Keratinocyte (primary cell): ENCODE results near the gene COL9A2. TPM values are rescaled to one million over a fixed set of nuclear protein-coding genes. Genes with fewer than 3 reads are reported as not detected.

ENCODE experiments used
- DNase-seq: peaks from one replicate; pipeline ENCODE4 v3.0.0-alpha.2; 2011; ENCODE audit warnings: low read depth, missing footprints, low spot score
- FAIRE-seq: peaks from 2 replicates; lab custom pipeline; 2011; peaks lifted over from hg19 to GRCh38; lab: Jason Lieb, UNC
- H2AFZ ChIP-seq: 2 replicates; pipeline ENCODE4 v1.6.0; 2012; ENCODE audit warnings: low read length, control low read depth, inconsistent platforms; ENCODE audit not compliant: control insufficient read depth
- H3K27ac ChIP-seq: 2 replicates; pipeline ENCODE4 v1.5.1; 2011; ENCODE audit warnings: low read length; ENCODE audit not compliant: control insufficient read depth, insufficient read depth
- H3K27me3 ChIP-seq: 3 replicates; pipeline ENCODE4 v1.6.0; 2011; ENCODE audit warnings: low read length; ENCODE audit not compliant: control insufficient read depth, insufficient read depth; ENCODE audit errors: extremely low read depth
- H3K36me3 ChIP-seq, 2 experiments: 2 replicates in 1 of 2; 3 replicates in 1 of 2; pipeline ENCODE4 v1.5.1; 2011; ENCODE audit warnings: low read length in 2 of 2, mild to moderate bottlenecking in 1 of 2; ENCODE audit not compliant: control insufficient read depth in 2 of 2, insufficient read depth in 2 of 2; ENCODE audit errors: extremely low read depth in 1 of 2
- H3K4me1 ChIP-seq: 3 replicates; pipeline ENCODE4 v1.5.1; 2011; ENCODE audit warnings: low read length; ENCODE audit not compliant: control insufficient read depth, insufficient read depth; ENCODE audit errors: extremely low read depth
- H3K4me2 ChIP-seq: 3 replicates; pipeline ENCODE4 v1.6.0; 2011; ENCODE audit warnings: low read depth, low read length; ENCODE audit not compliant: control insufficient read depth, insufficient read depth; ENCODE audit errors: extremely low read depth
- H3K4me3 ChIP-seq, 3 experiments: fragments of 200-600 bp in 1 of 3; sonication (generic) in 1 of 3; 2 replicates in 2 of 3; 3 replicates in 1 of 3; pipeline ENCODE4 v1.5.1; 2011 to 2016; ENCODE audit warnings: low read length in 3 of 3, mild to moderate bottlenecking in 3 of 3, control low read depth in 2 of 3, inconsistent platforms in 1 of 3, low read depth in 1 of 3, mixed read lengths in 1 of 3, mixed run types in 1 of 3, moderate library complexity in 1 of 3; ENCODE audit not compliant: control insufficient read depth in 2 of 3, insufficient read depth in 2 of 3; ENCODE audit errors: extremely low read depth in 1 of 3
- H3K79me2 ChIP-seq: 2 replicates; pipeline ENCODE4 v1.6.0; 2012; ENCODE audit warnings: low read length; ENCODE audit not compliant: control insufficient read depth, insufficient read depth
- H3K9ac ChIP-seq: 3 replicates; pipeline ENCODE4 v1.6.0; 2011; ENCODE audit warnings: low read length; ENCODE audit not compliant: control insufficient read depth, insufficient read depth; ENCODE audit errors: extremely low read depth
- H3K9me1 ChIP-seq: 3 replicates; pipeline ENCODE4 v1.6.0; 2011; ENCODE audit warnings: low read length; ENCODE audit not compliant: control insufficient read depth, insufficient read depth; ENCODE audit errors: extremely low read depth
- H3K9me3 ChIP-seq: 2 replicates; pipeline ENCODE4 v1.5.1; 2012; ENCODE audit warnings: low read depth, low read length; ENCODE audit not compliant: control insufficient read depth
- H4K20me1 ChIP-seq: 3 replicates; pipeline ENCODE4 v1.6.0; 2011; ENCODE audit warnings: low read length; ENCODE audit not compliant: control insufficient read depth, insufficient read depth; ENCODE audit errors: extremely low read depth
- CTCF ChIP-seq, 3 experiments: IDR thresholded peaks in 1 of 3; conservative IDR thresholded peaks in 1 of 3; optimal IDR thresholded peaks in 1 of 3; 2 replicates in 2 of 3; 3 replicates in 1 of 3; pipeline versions ENCODE3 to v1.5.1; 2011; ENCODE audit warnings: low read length in 3 of 3, mild to moderate bottlenecking in 3 of 3, moderate library complexity in 2 of 3, control low read depth in 1 of 3, inconsistent platforms in 1 of 3; ENCODE audit not compliant: insufficient read depth in 2 of 3; ENCODE audit errors: extremely low read depth in 1 of 3
- EZH2 ChIP-seq: IDR thresholded peaks from one replicate; pipeline ENCODE4 v1.6.1; 2012; ENCODE audit warnings: inconsistent platforms, mild to moderate bottlenecking, low read length, moderate library complexity
- dilution Hi-C: fragments of 300-500 bp; cut with MboI; formaldehyde crosslinking; loops from one replicate; pipeline ENCODE4 v1.7.0; 2020; ENCODE audit warnings: low sequenced_read_pairs; ENCODE audit not compliant: extremely low pct_ligation_motif_present
- polyA plus RNA-seq, 5 experiments: library from polyadenylated mRNA; depleted of rRNA in 3 of 5; stranded (reverse) in 3 of 5; stranded (forward) in 1 of 5; unstranded in 1 of 5; fragments of >200 nt; gene quantifications; 1 replicate in 1 of 5; 2 replicates in 3 of 5; 3 replicates in 1 of 5; pipeline versions ENCODE4 v1.2.1 to v1.2.3, GENCODE V29; 2011 to 2012; ENCODE audit warnings: missing spikeins in 2 of 5, low read depth in 1 of 5, low replicate concordance in 1 of 5

Gene COL9A2
- polyA plus RNA-seq, 1 donor (not counting 4 experiments of a cell fraction or from before 2014, with no cell fraction given) = 1.6 TPM

GRCh38 chr1:40299366-40300248 is 17.5 kb downstream of the COL9A2 start:
- peaks cover 16% of the 10 kb centered on the region for H3K4me1 ChIP-seq
- FAIRE-seq = no peak
- TF ChIP-seq CTCF (optimal IDR thresholded peaks at IDR 0.05 in 1 of 3, IDR thresholded peaks at IDR 0.05 in 1 of 3, conservative IDR thresholded peaks at IDR 0.05 in 1 of 3; ENCODE audit: extremely low read depth in 1 of 3, insufficient read depth in 2 of 3, low read length in 3 of 3) = no peak
- TF ChIP-seq EZH2 = no peak

GRCh38 chr1:40291293-40291692 is 25.8 kb downstream of the COL9A2 start:
- H2AFZ ChIP-seq = no peak overlapping the region
- no peak overlapping the region for H3K27ac ChIP-seq
- no peak overlapping the region for H3K9ac ChIP-seq
- FAIRE-seq (no peak), DNase-seq (no peak)
- no peaks in the 10 kb centered on the region for H3K79me2 ChIP-seq
- peaks cover 25 to 34% of the 10 kb centered on the region in 2 experiments for H3K36me3 ChIP-seq
- TF ChIP-seq CTCF (optimal IDR thresholded peaks at IDR 0.05 in 1 of 3, IDR thresholded peaks at IDR 0.05 in 1 of 3, conservative IDR thresholded peaks at IDR 0.05 in 1 of 3; ENCODE audit: extremely low read depth in 1 of 3, insufficient read depth in 2 of 3, low read length in 3 of 3) (no peak), EZH2 (no peak)
- H3K9me1 ChIP-seq = no peaks in the 10 kb centered on the region
- H4K20me1 ChIP-seq = no peaks in the 10 kb centered on the region
- dilution Hi-C loops = no loop called here
- H3K4me2 ChIP-seq = no peak overlapping the region
- H3K4me1 ChIP-seq = no peaks in the 10 kb centered on the region
- H3K9me3 ChIP-seq = no peaks in the 10 kb centered on the region
- H3K4me3 ChIP-seq = no peak overlapping the region
- H3K27me3 ChIP-seq = no peaks in the 10 kb centered on the region

More at GRCh38 chr1:40299366-40300248, 17.5 kb downstream of the COL9A2 start:
- dilution Hi-C loops = no loop called here
- Histone ChIP-seq H3K9ac (no peak overlapping the region), H3K4me2 (no peak overlapping the region), H4K20me1 (no peaks in the 10 kb centered on the region), H3K27ac (no peak overlapping the region), H2AFZ (no peak overlapping the region), H3K27me3 (no peaks in the 10 kb centered on the region), H3K9me3 (no peaks in the 10 kb centered on the region), H3K9me1 (no peaks in the 10 kb centered on the region), H3K79me2 (no peaks in the 10 kb centered on the region), H3K4me3 (no peak overlapping the region), H3K36me3 (peaks cover 4 to 6% of the 10 kb centered on the region in 2 experiments)
- no peak for DNase-seq
